A172 (cell line): ENCODE results near the gene RALGPS1. TPM values are rescaled to one million over a fixed set of nuclear protein-coding genes. Genes with fewer than 3 reads are reported as not detected.
"Not testable (repeated sequence)": the region's sequence is repeated elsewhere in the genome, so short reads cannot be mapped to it uniquely, and the experiment has no call there.

Experiments used
- DNase-seq: peaks from one replicate; pipeline ENCODE4 v3.0.0-alpha.2; 2015; ENCODE audit warnings: low spot score
- total RNA-seq: library from RNA; depleted of rRNA; stranded (reverse); fragments of >200 nt; shearing (Covaris generic); gene quantifications from 2 replicates; pipeline ENCODE4 v1.2.3, GENCODE V29; 2014

RALGPS1 gene
- total RNA-seq, 1 experiment from 2014 or later: 15.3 TPM

DNA sequence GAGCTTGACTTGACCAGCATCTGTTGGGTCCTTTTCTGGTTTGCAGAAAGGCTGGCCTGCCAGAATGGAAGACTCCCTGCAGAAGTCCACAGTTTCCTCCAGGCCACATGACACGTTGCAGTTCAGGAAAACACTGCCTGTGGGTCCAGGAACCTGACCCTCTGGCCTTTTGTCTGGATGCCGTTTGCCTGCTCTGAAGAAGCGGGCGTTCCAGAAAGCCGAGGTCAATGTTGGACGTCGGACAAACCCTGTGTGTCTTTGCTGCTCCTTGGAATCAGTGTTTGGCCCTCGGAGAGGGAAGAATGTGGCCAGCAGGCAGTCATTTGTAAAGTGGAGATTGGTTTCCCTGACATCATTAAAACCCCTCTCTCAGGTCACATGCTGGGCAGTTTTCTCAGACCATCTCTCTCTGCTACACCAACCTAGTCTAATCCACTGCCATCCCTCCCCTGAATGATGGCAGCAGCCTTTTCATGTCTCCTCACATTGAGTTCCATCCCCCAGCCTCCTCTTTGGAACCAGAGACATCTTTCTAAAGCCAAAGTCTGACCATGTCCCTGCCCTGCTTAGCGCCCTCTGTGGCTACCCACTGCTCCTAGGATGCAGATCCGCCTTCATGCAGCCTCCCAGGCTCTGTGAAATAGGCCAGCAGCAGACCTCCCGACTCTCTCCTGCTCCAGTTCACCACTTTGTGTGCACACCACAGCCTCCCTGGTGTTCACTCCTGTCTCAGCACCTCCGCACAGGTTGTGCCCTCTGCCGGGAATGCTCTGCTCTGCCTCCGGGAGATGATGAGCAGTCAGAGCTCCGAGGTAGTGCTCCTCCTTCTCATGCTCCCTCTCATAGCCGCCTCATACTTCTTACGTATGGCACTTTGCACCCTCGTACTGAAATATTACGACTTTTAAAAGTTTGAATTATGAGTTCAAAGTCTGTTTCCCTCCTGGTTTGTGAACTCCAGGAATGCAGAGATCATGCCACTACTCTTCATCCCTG, 75.6 kb downstream of the RALGPS1 start:
- no peak for DNase-seq

DNA sequence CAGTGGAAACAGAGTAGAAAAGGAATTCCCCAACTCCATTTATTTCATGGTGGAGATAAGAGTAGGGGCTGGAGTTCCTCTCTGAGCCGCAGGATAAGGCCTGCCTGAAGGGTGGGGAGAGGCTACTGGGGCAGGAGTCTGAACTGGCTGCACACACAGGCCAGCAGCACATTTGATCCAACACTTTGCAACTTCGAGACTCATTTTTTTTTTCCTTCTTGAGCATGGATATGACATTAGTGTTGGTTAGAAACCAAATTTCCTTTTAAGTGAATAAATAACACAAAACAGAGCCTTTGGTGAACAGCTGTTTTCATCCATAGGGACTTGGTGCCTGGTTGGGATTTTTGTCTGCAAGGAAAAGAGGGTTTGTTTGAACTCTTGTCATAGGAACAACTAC, 76.6 kb downstream of the RALGPS1 start:
- DNase-seq: no peak

DNA sequence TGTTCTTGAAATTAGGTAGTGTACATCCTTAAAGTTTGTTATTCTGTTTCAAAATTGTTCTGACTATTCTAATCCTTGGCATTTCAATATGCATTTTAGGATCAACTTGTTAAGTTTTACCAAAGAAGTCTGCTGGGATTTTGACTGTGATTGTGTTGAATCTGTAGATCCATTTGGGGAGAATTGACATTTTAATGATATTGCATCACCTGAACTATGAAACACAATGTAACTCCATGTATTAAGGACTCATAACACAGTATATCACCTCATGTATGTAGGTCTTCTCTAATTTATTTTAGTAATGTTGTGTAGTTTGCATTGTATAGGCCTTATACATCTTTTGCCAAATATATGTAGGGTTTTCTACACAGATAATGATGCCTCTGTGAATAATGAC, 77.8 kb downstream of the RALGPS1 start:
- DNase-seq: no peak

DNA sequence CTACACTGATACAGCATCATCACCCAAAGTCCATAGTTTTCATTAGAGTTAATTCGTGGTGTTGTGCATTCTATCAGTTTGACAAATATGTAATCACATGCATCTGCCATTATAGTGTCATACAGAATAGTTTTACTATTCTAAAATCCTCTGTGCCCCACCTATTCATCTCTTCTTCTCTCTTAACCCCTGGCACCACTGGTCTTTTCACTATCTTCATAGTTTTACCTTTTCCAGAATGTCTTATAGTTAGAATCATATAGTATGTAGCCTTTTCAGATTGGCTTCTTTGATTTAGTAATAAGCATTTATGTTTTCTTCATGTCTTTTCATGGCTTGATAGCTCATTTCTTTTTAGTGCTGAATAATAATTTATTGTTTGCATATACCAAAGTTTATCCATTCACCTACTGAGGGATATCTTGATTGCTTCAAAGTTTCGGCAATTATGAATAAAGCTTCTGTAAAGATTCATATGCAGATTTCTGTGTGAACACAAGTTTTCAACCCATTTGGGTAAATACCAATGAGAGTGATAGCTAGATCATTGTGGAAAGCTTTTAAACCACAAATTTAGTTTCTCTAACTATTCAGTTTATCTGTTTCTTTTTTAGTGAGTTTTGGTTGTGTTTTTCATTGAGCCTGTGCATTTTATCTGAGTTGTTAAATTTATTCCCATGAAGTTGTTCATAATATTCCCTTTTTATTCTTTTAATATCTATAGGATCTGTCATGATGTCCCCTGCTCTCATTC, 84.9 kb downstream of the RALGPS1 start:
- no peak for DNase-seq

DNA sequence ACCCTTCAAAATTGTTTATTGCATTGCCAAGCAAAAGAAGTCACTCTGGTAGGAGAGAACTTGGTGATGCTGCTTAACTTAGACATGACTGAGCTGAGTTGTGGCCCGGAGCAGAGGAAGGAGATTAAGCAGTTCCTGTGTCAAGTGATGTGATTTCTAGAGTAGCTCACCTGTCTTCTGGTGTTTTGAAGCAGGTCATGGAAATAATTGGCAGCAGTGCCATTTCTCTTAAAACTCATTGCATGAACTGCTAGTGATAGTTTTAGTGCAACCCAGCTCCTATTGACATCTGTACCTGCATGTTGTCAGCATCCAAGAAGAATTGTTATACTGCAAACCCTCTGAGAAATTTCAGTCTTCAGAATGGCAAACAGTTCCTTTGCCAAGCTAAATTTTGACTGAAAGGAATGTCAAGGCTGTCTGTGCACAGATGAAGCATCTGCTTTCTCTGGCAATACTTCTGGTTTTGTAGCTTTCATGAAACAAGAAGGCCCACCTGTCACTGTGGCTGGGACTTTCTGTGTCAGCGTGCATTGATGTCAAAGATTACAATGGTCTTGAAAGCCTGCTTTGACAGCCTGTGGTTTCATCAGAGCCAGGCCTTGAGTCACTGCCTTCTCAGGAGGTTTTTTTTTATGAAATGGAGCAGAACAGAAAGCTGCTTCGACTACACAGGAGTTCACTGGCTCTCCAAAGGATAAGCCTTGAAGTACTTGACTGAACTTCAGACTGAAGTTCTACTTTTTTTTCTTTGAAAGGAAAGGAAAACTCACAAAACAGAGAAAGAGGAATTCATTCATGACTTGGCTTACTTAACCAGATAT, 90.6 kb downstream of the RALGPS1 start:
- DNase-seq: no peak

DNA sequence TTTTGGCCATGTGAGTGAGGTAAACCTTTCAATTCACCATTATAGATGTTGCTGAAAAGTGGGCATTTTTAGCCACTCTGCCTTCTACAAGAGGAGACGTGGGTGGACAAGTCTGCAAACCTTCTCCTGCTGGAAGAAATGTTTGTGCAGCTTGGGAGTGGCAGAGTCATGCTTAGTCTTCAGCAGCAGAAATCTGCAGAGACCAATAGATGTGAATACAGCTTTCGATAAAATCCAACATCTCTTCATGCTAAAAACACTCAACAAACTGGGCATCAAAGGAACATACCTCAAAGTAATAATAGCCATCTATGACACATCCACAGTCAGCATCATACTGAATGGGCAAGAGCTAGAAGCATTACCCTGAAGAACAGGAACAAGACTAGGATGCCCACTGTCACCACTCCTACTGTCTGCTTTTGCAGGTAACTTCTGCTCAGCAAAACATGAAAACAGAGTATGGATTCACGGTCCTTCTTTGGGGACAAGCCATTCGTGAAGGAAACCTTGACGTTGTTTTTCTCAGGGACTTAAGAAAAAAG, 91.3 kb downstream of the RALGPS1 start:
- DNase-seq: no peak

DNA sequence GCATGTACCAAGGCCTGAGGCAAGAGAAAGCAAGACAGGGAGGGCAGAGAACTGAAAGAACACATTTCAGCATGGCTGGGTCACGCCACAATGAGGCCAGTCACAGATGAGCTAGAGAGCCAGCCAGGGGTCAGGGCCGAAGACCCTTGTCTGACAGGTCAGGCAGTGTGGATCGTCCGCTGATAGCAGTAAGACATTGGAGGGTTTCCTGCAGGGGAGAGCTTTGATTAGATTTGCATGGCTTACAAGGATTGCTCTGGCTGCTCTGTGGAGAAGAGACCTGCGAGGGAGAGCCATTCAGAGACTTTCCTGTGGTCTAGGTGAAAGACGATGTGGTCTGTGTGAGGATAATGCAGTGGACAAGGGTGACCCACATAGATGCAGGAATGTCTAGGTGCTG, 93.1 kb downstream of the RALGPS1 start:
- DNase-seq: no peak

DNA sequence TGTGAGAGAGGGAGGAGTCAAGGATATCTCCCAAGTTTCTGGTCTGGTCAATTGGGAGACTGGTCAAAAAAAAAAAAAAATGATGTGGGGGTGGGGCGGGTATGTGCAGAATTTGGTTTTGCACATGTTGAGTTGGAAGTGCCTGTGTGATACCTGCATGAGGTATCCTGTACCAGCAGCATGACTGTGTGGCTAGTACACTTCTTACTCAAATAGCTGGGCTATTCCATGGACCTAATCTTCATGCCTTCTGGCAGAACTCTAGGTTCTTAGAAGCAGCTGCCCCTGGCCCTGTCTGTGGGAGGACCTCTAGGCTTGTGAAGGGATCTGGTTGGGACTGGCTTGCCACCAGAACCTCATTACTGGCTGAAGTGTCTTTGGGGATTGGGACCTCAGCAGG, 93.5 kb downstream of the RALGPS1 start:
- no peak for DNase-seq

DNA sequence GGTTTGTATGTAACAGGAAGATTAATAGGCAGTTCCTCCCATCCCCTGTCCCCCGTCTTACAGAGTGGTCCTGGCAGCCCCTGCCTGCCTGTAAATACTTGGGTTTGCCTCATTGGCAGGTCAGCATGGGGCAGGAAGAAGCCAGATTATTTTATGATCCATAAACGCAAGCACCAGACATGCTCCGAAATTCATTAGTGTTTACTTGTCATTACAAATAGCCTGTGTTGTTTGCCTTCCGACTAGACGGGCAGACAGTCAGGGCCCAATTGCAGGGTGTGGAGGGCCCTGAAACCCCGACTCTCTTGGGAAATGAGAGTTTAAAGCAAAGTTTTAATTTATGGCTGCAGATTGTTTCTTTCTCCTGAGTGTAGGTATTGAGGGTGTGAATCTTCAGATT, 97.2 kb downstream of the RALGPS1 start:
- no peak for DNase-seq

DNA sequence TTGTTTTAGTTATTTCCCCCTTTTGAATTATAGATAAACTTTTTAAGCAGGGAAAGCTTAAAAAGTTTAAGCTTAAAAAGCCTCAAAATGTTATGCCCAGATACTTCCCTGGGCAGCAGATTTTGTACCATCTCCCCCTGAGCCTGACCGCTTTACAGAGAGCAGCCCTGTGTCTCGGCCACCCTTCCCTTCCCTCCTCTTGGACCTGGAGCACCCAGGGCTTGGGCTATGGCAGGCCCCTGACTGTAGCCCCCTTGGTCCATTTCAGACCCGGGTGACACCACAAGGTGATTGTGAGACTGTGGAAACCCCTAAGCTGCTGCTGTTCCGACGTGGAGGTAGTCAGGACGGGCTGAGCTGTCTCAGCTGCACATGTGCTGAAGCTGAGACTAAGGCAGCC, 97.7 kb downstream of the RALGPS1 start:
- DNase-seq: no peak

DNA sequence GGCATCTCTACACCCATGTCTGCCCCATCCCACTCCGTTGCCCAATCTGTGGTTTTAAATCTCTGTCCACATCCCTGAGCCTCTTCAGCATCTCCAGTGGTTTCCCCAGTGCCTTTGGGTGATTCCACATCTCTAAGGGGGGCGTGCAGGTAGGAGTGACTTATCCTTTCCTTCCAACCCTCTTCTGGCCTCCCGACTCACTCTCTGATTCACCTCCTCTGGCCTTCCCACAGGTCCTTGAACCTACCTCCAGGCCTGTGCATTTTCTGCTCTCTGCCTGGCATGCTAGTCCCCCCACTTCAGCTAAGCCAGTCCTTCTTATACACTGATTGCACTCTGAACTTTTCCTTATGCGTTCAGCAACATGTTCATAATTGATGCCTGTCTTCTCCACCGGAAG, 99.0 kb downstream of the RALGPS1 start:
- no peak for DNase-seq

DNA sequence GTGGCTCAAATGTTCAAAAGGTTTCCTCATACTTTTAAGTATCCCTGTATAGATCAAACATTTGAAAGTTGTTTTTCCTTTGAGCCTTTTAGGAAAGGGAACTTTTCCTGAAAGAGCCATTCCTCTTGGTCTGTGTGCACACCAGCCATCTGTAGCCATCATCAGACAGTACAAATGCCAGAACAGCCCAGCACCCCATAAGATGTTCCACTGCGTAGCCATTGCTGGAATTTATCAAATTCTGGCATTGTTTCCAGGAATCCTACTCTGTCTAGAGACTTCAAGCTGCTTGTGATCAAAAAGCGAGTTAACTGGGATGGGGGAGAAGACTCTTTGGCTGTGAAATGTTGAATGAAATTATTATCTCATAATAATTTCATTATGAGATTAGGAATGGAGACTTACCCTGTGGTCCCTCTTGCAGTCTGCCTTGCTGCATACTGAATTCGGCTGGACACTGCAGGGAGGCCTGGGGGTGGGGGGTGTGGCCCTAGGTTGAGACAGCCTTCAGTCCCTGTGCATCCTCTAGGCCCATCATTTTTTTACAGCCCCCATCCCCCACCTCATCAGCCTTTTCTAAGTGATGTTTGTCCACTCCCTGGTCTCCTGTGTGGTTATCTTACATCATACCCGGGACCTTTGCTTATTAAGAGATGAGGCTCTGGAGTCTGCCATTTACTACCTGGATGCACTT, 99.8 kb downstream of the RALGPS1 start:
- DNase-seq: no peak

DNA sequence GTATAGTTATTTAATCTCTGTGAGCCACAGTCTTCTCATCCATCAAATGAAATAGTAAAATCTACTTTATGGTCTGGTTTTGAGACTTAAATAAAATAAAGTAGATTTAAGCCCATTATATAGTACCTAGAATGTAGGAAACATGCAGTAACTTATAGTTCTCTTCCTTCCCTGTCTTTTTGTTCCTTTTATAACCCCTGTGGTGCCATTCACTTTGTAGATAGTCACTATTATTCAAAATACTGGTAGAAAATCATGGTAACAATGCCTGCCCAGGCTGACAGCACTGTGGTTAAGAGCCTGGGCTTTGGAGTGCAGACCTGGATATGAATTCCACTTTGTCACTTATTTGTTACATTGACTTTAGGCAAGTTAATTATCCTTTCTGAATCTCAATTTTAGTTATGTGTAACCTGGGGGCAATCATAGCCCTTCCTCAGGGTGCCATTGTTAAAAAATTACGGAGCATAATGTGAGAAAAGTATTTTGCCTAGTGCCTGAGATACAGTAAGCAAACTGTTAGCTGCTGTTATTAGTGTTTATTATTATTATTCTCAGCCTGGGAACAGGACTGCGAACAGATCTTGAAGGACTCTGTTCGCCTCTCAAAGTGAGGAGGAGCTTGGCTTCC, 100.4 kb downstream of the RALGPS1 start:
- DNase-seq: no peak

DNA sequence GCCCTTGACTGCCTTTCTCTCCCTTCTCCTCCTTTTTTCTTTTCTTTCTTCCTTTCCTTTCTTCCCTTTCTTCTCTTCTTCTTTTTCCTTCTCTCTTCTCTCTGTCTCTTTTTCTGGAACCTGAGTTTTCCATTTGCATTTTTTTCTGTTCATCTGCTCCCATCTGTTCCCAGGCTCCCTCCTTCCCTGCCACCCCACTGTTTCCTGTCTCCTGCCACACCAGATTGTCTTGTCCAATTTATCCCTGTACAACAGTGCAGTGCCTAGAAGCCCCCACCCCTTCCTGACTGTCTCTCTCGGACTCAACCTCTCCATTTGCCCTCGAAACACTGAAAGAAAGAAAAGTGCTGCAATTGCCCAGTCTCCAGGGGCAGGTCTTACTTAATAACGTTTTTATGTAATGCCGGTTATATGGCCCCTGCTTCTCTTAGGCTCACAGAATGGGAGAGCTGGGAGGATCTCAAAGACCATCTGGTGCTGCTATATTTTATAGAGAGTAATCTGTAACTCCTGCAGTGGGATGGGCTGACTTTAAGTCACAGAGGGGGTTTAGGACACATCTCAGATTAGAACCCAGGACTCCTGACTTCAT, 101.4 kb downstream of the RALGPS1 start:
- no peak for DNase-seq

DNA sequence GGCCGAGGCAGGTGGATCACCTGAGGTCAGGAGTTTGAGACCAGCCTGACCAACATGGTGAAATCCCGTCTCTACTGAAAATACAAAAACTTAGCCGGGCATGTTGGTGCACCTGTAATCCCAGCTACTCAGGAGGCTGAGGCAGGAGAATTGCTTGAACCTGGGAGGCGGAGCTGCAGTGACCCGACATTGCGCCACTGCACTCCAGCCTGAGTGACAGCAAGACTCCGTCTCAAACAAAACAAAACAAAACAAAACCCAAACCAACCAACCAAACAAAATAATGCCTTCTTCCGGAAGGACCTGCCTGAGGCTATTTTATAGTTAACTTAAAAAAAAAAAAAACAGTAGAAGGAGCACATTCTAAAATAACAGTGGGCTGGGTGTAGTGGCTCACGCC, 103.4 kb downstream of the RALGPS1 start:
- DNase-seq: not testable (repeated sequence)

DNA sequence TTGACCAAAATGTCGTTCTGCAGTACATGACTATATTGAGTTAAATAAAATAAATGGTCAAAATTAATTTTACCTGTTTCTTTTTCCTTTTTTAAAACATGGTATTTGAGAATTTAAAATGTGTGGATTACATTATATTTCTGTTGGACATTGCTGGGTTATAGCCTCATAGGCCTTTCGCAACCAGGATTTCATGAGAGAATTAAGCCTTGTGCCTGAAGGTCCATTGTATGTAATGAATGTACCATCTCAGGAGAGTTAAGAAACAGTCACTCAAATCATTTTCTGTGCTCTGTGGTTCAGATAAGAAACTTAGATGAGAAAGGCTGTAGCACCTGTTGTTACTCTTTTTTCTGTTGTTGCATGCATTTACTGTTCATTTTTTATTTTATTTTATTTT, 104.4 kb downstream of the RALGPS1 start:
- no peak for DNase-seq

DNA sequence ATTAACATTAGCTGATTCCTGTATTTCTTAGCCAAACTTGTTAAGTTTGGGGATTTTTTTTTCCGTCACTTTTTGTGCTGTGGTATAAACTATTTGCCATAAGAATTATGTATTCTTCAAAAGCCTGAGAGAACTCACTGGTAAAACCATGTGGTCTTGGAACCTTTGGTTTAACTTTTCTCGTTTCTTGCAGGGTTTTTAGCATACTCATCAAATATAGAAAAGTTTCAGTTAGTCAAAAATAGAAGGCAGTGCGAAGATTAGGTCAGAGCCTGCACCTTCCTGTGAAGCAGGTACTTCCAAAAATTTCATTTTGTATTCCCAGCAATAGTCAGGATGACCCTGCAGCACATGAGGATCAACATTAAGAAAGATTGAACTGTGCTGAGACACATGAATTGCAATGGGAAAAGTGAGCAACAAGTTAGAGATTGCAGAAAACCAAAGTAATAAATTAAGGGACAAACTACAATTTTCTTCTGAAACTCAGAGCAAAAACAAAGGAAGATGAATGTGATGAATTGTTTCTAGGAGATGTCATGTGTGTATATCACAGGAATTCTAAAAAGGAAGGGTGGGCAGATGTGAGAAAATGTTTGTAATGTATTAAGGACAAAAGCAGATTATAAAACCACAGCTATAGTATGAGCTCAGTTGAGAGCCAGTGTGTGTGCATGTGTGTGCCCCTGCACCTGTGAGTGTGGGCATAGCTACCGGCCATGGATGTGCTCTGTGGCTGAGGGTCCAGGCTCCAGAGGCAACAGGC, 105.6 kb downstream of the RALGPS1 start:
- no peak for DNase-seq

DNA sequence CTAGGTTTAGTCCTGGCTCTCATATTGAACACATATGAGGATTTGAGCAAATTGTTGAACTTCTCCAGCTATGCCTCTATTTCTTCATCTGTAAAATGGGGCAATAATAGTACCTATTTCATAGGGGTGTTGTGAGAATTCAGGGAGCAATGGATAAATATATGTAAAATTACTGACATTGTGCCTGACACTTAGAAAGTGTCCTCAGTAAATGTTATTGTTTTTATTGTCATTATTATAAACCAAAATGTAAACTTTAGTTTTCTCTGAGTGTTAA, 106.2 kb downstream of the RALGPS1 start:
- DNase-seq: no peak

DNA sequence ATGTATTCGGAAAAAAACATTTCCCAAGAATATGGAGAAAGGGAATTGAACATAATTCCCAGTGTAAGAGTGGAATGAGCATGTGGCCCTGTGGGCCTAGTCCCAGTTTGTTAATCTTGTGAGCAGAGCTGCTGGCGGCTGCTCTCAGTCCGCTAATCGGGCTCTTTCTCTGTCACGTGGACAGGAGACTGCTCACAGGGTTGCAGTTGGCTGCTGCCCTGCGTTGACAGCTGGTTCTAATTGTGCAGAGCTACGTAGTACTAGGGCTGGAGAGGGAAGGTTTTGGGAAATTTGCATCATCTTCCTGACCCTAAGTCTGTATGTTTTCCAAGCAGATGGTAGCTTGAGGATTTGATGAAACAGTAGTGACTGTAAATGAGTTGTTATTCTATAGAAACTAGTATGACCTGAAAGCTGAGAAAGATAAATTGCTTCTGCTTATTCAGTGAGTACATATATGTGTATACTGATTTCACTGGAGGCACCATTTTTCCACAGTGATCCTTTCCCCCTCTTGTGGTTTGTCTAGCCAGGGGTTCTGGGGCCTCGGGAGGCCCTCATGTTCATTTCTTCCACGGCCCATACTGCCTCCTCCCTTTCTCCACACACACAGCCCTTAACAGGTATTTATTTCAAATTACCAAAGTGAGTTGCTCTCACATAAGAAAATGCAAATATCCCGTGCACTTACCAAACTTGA, 107.2 kb downstream of the RALGPS1 start:
- no peak for DNase-seq
